HepG2 (cell line): ENCODE data around the gene OSBP. TPM values are rescaled to one million over a fixed set of nuclear protein-coding genes. Genes with fewer than 3 reads are reported as not detected.

Experiments used
- ATAC-seq: fragments of 200-7000 bp; cut with Tn5 transposase; 3 replicates; pipeline ENCODE4 v1.9.1; 2020; ENCODE audit warnings: mild to moderate bottlenecking, moderate library complexity
- BruUV-seq: library from RNA; stranded (reverse); fragments of 400-500 nt; replicated peaks from 2 replicates; lab custom pipeline; 2021; lab: Mats Ljungman, UMichigan
- CTCF ChIA-PET: fragments of 300-600 bp; formaldehyde crosslinking; extraction: SDS; loops from one replicate; lab custom pipeline; 2021; ENCODE audit warnings: low total read pairs, inconsistent platforms, low intra/inter-chr PET ratio; lab: Yijun Ruan, JAX
- POLR2A ChIA-PET: fragments of 350-600 bp; sonication (Branson Sonifier 250); formaldehyde crosslinking; loops from one replicate; lab custom pipeline; 2020; ENCODE audit warnings: antibody characterized with exemption, inconsistent platforms; lab: Yijun Ruan, JAX
- DNase-seq: peaks from one replicate; pipeline ENCODE4 v3.0.0-alpha.2; 2015; ENCODE audit warnings: low spot score
- FAIRE-seq: peaks from 3 replicates; lab custom pipeline; 2011; peaks lifted over from hg19 to GRCh38; lab: Jason Lieb, UNC
- H2AFZ ChIP-seq: one replicate; pipeline ENCODE4 v1.6.1; 2011; ENCODE audit warnings: low read length, inconsistent platforms
- H3K27ac ChIP-seq: fragments of 300-600 bp; 3 replicates; pipeline ENCODE4 v1.8.0; 2011; ENCODE audit warnings: mixed run types, mild to moderate bottlenecking, mixed read lengths, low read length, inconsistent platforms; ENCODE audit not compliant: insufficient read depth; ENCODE audit errors: extremely low read length
- H3K27me3 ChIP-seq, 2 experiments: fragments of 200-600 bp in 1 of 2; 2 replicates in 1 of 2; 3 replicates in 1 of 2; pipeline versions ENCODE4 v1.6.0 to v1.8.0; 2011; ENCODE audit warnings: low read length in 2 of 2, mild to moderate bottlenecking in 2 of 2, moderate library complexity in 2 of 2, inconsistent platforms in 1 of 2; ENCODE audit not compliant: insufficient read depth in 2 of 2, control insufficient read depth in 1 of 2
- H3K36me3 ChIP-seq, 2 experiments: fragments of 200-600 bp in 1 of 2; replicated peaks in 1 of 2; 2 replicates in 1 of 2; 3 replicates in 1 of 2; pipeline versions ENCODE4 v1.5.1 to v1.8.0; 2011; ENCODE audit warnings: low read length in 2 of 2, inconsistent platforms in 1 of 2; ENCODE audit not compliant: insufficient read depth in 2 of 2, control insufficient read depth in 1 of 2
- H3K4me1 ChIP-seq: 2 replicates; pipeline ENCODE4 v1.5.1; 2012; ENCODE audit warnings: low read length, inconsistent platforms; ENCODE audit not compliant: insufficient read depth
- H3K4me2 ChIP-seq: 2 replicates; pipeline ENCODE4 v1.6.0; 2011; ENCODE audit warnings: low read depth, low read length, inconsistent platforms
- H3K4me3 ChIP-seq, 3 experiments: fragments of 200-600 bp in 1 of 3; sonication (generic), shearing (Covaris generic) in 1 of 3; replicated peaks in 1 of 3; 2 replicates each; pipeline ENCODE4 v1.5.1; 2011 to 2016; ENCODE audit warnings: low read length in 3 of 3, inconsistent platforms in 2 of 3, low read depth in 2 of 3, mild to moderate bottlenecking in 2 of 3, control low read depth in 1 of 3, mixed read lengths in 1 of 3; ENCODE audit not compliant: insufficient read depth in 1 of 3
- H3K79me2 ChIP-seq: one replicate; pipeline ENCODE4 v1.6.1; 2011; ENCODE audit warnings: low read length, inconsistent platforms; ENCODE audit not compliant: insufficient read depth
- H3K9ac ChIP-seq: 2 replicates; pipeline ENCODE4 v1.6.0; 2011; ENCODE audit warnings: mild to moderate bottlenecking, low read depth, low read length, inconsistent platforms; ENCODE audit not compliant: insufficient read depth
- H3K9me3 ChIP-seq: 2 replicates; pipeline ENCODE4 v1.5.1; 2012; ENCODE audit warnings: mild to moderate bottlenecking, low read length
- H4K20me1 ChIP-seq: 2 replicates; pipeline ENCODE4 v1.6.0; 2011; ENCODE audit warnings: inconsistent platforms, mild to moderate bottlenecking, low read length, moderate library complexity; ENCODE audit not compliant: insufficient read depth
- FOXP1 ChIP-seq, 2 experiments: fragments of 450-650 bp in 1 of 2; IDR thresholded peaks; 2 replicates each; pipeline ENCODE4 v1.6.1; 2017 to 2018; ENCODE audit warnings: antibody characterized with exemption in 1 of 2
- RORA ChIP-seq: sonication (generic); formaldehyde crosslinking; IDR thresholded peaks from 2 replicates; pipeline ENCODE4 v1.5.0; 2020; ENCODE audit warnings: mild to moderate bottlenecking, missing genetic modification reagents, moderate library complexity
- TEAD3 ChIP-seq: optimal IDR thresholded peaks from 2 replicates; pipeline ENCODE3; 2016; ENCODE audit warnings: borderline replicate concordance
- ZNF235 ChIP-seq: sonication (generic); formaldehyde crosslinking; IDR thresholded peaks from 2 replicates; pipeline ENCODE4 v1.8.1; 2023; ENCODE audit warnings: mild to moderate bottlenecking, missing genetic modification reagents, borderline replicate concordance
- WGBS: methylation state at CpG from one replicate; pipeline ENCODE4 v1.1.6; 2017; ENCODE audit warnings: low lambda C conversion rate; 5-methylcytosine and 5-hydroxymethylcytosine counted together
- in situ Hi-C: cut with HindIII; loops from 2 replicates; pipeline ENCODE4 v1.10.0; 2017; ENCODE audit warnings: low pct_unique_long_range_greater_than_20kb; ENCODE audit not compliant: extremely low pct_ligation_motif_present
- intact Hi-C: fragments of 100-400 bp; cut with micrococcal nuclease; formaldehyde crosslinking; loops from one replicate; pipeline ENCODE4 v1.10.0; 2022; ENCODE audit not compliant: unreplicated experiment
- microRNA-seq: library from miRNA; unstranded; fragments of <30 nt; microRNA quantifications from one replicate; pipeline ENCODE4, GENCODE V29; 2020
- polyA plus RNA-seq, 8 experiments: library from polyadenylated mRNA; depleted of rRNA in 3 of 8; stranded (reverse) in 7 of 8; unstranded in 1 of 8; fragments of >200 nt; fragmentation: Illumina TruSeq in 4 of 8; extraction: Trizol in 4 of 8; gene quantifications; 2 replicates each; pipeline versions ENCODE4 v1.2.1 to v1.2.3, GENCODE V29; 2011 to 2016; ENCODE audit warnings: low read depth in 4 of 8, missing spikeins in 1 of 8, mixed read lengths in 1 of 8; ENCODE audit not compliant: insufficient read depth in 1 of 8
- small RNA-seq, 3 experiments: library from RNA; depleted of rRNA; stranded (forward); fragments of <200 nt; gene quantifications; one replicate each; pipeline ENCODE3, GENCODE V24; 2012; ENCODE audit warnings: low read depth in 2 of 3, low replicate concordance in 1 of 3; ENCODE audit not compliant: insufficient read length in 3 of 3, insufficient read depth in 2 of 3
- total RNA-seq, 5 experiments: library from RNA; depleted of rRNA; stranded (reverse); fragments of >200 nt; fragmentation: Illumina TruSeq; extraction: Trizol; gene quantifications; 2 replicates each; pipeline ENCODE4 v1.2.3, GENCODE V29; 2016; ENCODE audit warnings: low read depth in 1 of 5

OSBP gene
- total and polyA plus RNA-seq, 2 of the 13 experiments (the other 11 are each of a cell fraction or from before 2014, with no cell fraction given), result 12.1 to 13.5 TPM

- in situ Hi-C loops, result no loop called here
- ChIA-PET POLR2A (no interaction called here), CTCF (no interaction called here)
- no TSS peak for BruUV-seq
- Histone ChIP-seq H3K27me3 (peaks cover 0 to 10% of the 10 kb centered on the region in 2 experiments; a peak in 1 of 5 replicates), H3K9me3 (no peaks in the 10 kb centered on the region), H3K4me3 (no peak overlapping the region), H2AFZ (no peak overlapping the region), H3K4me1 (peaks cover 15% of the 10 kb centered on the region; the same call in 1 of the 2 replicates), H3K79me2 (no peaks in the 10 kb centered on the region), H3K36me3 (no peaks in the 10 kb centered on the region), H3K4me2 (0 out of 2 replicates have a peak overlapping the region, but pooled peaks have one; percentile 11), H3K9ac (no peak overlapping the region), H4K20me1 (no peaks in the 10 kb centered on the region), H3K27ac (no peak overlapping the region)
- no peak for TF ChIP-seq FOXP1 (IDR thresholded peaks at IDR 0.05)
- TF ChIP-seq FOXP1 (CRISPR knock-in tag; IDR thresholded peaks at IDR 0.05), result no peak
- TF ChIP-seq TEAD3 (CRISPR knock-in tag), result no peak
- no peak for TF ChIP-seq ZNF235 (CRISPR knock-in tag)
- no peak for TF ChIP-seq RORA (CRISPR knock-in tag)
- DNase-seq, result no peak
- no peak for ATAC-seq
- intact Hi-C loops, result no loop called here
- 2% methylated on average over 7 of the region's 7 CpGs for WGBS
- no peak for FAIRE-seq
These were observed 86.9 kb downstream of the OSBP start for GRCh38 chr11:59528711-59529110.

Small RNAs within 50 kb of the gene (microRNA-seq; reads per million reads assigned to microRNA genes)
- 0.85 reads per million for gene MIR3162

Small RNAs within 50 kb of the gene (small RNA-seq; reads per million reads assigned to genes)
- gene MIR3162, result 0 reads per million in 3 experiments

Other genes with a start within 250 kb of the OSBP start
- gene OR5A2, start 189.4 kb downstream of the OSBP start, total RNA-seq (2016; rRNA removed; fragmentation: Illumina TruSeq; extraction: Trizol), result not detected in 2 replicates
- not detected in 2 replicates for gene OR5A2, start 189.4 kb downstream of the OSBP start, polyA plus RNA-seq (2011; rRNA removed)
- not detected in 2 replicates for gene OR5A1, start 179.3 kb downstream of the OSBP start, total RNA-seq (2016; rRNA removed; fragmentation: Illumina TruSeq; extraction: Trizol)
- not detected in 2 replicates for gene OR5A1, start 179.3 kb downstream of the OSBP start, polyA plus RNA-seq (2011; rRNA removed)
- not detected in 2 replicates for gene OR4D6, start 158.8 kb downstream of the OSBP start, total RNA-seq (2016; rRNA removed; fragmentation: Illumina TruSeq; extraction: Trizol)
- not detected in 2 replicates for gene OR4D6, start 158.8 kb downstream of the OSBP start, polyA plus RNA-seq (2011; rRNA removed)
- gene OR4D10, start 142.5 kb downstream of the OSBP start, total RNA-seq (2016; rRNA removed; fragmentation: Illumina TruSeq; extraction: Trizol), result not detected in 2 replicates
- gene OR4D10, start 142.5 kb downstream of the OSBP start, polyA plus RNA-seq (2011; rRNA removed), result not detected in 2 replicates
- gene OR4D11, start 112.2 kb downstream of the OSBP start, total RNA-seq (2016; rRNA removed; fragmentation: Illumina TruSeq; extraction: Trizol), result not detected in 2 replicates
- gene OR4D11, start 112.2 kb downstream of the OSBP start, polyA plus RNA-seq (2011; rRNA removed), result not detected in 2 replicates
- gene OR4D9, start 104.2 kb downstream of the OSBP start, total RNA-seq (2016; rRNA removed; fragmentation: Illumina TruSeq; extraction: Trizol), result not detected in 2 replicates
- not detected in 2 replicates for gene OR4D9, start 104.2 kb downstream of the OSBP start, polyA plus RNA-seq (2011; rRNA removed)
- gene PATL1, start 53.3 kb upstream of the OSBP start, total RNA-seq (2016; rRNA removed; fragmentation: Illumina TruSeq; extraction: Trizol), result 12.9 and 16.6 TPM in 2 replicates
- 24.0 and 26.8 TPM in 2 replicates for gene PATL1, start 53.3 kb upstream of the OSBP start, polyA plus RNA-seq (2011; rRNA removed)
- not detected in 2 replicates for gene OR10V1, start 98.1 kb upstream of the OSBP start, total RNA-seq (2016; rRNA removed; fragmentation: Illumina TruSeq; extraction: Trizol)
- gene OR10V1, start 98.1 kb upstream of the OSBP start, polyA plus RNA-seq (2011; rRNA removed), result not detected in 2 replicates
- 24.0 and 28.7 TPM in 2 replicates for gene STX3, start 139.6 kb upstream of the OSBP start, total RNA-seq (2016; rRNA removed; fragmentation: Illumina TruSeq; extraction: Trizol)
- 16.5 TPM in 2 replicates for gene STX3, start 139.6 kb upstream of the OSBP start, polyA plus RNA-seq (2011; rRNA removed)
- gene MRPL16, start 195.0 kb upstream of the OSBP start, total RNA-seq (2016; rRNA removed; fragmentation: Illumina TruSeq; extraction: Trizol), result 62.6 and 77.8 TPM in 2 replicates
- gene MRPL16, start 195.0 kb upstream of the OSBP start, polyA plus RNA-seq (2011; rRNA removed), result 40.3 and 45.3 TPM in 2 replicates
- not detected in 2 replicates for gene CBLIF, start 229.7 kb upstream of the OSBP start, total RNA-seq (2016; rRNA removed; fragmentation: Illumina TruSeq; extraction: Trizol)
- not detected in 2 replicates for gene CBLIF, start 229.7 kb upstream of the OSBP start, polyA plus RNA-seq (2011; rRNA removed)